Transverse colon (tissue), 4 donors: ENCODE measurements around the gene SFXN1. TPM values are rescaled to one million over a fixed set of nuclear protein-coding genes. Genes with fewer than 3 reads are reported as not detected.

ENCODE experiments used
- DNase-seq: peaks from one replicate; pipeline ENCODE4 v3.0.0-alpha.2; 2019
- H3K27ac ChIP-seq, 4 donors: fragments of 200-600 bp; sonication (generic); 2 replicates each; pipeline ENCODE4 v1.5.1; 2016 to 2018; ENCODE audit warnings: inconsistent platforms in 4 of 4
- H3K27me3 ChIP-seq: fragments of 200-600 bp; sonication (generic); 2 replicates; pipeline ENCODE4 v1.5.1; 2017; ENCODE audit warnings: inconsistent platforms
- H3K36me3 ChIP-seq, 4 donors: fragments of 200-600 bp; sonication (generic); 2 replicates each; pipeline ENCODE4 v1.5.1; 2017 to 2019; ENCODE audit warnings: inconsistent platforms in 4 of 4
- H3K4me1 ChIP-seq, 4 donors: fragments of 200-600 bp; sonication (generic); 2 replicates each; pipeline ENCODE4 v1.5.1; 2017 to 2020; ENCODE audit warnings: inconsistent platforms in 4 of 4
- H3K4me3 ChIP-seq, 4 donors: fragments of 200-600 bp; sonication (generic); 1 replicate in 1 of 4; 2 replicates in 3 of 4; pipeline versions ENCODE4 v1.5.1 to v1.6.1; 2017 to 2019; ENCODE audit warnings: inconsistent platforms in 4 of 4
- H3K9me3 ChIP-seq, 2 donors: fragments of 200-600 bp; sonication (generic); 2 replicates each; pipeline ENCODE4 v1.5.1; 2017 to 2019; ENCODE audit warnings: inconsistent platforms in 2 of 2
- EP300 ChIP-seq: sonication (generic); formaldehyde crosslinking; IDR thresholded peaks from one replicate; pipeline ENCODE4 v1.6.1; 2017; ENCODE audit warnings: antibody characterized with exemption, low read depth
- POLR2A ChIP-seq: fragments of 450-650 bp; IDR thresholded peaks from one replicate; pipeline ENCODE4 v1.6.1; 2016; ENCODE audit warnings: antibody characterized with exemption, mild to moderate bottlenecking, moderate library complexity
- POLR2AphosphoS5 ChIP-seq, 3 donors: sonication (generic); formaldehyde crosslinking; IDR thresholded peaks; one replicate each; pipeline ENCODE4 v1.6.1; 2016; ENCODE audit warnings: antibody characterized with exemption in 3 of 3
- WGBS, 2 donors: methylation state at CpG; one replicate each; pipeline ENCODE4 v1.1.5; 2018; ENCODE audit warnings: low coverage in 1 of 2; 5-methylcytosine and 5-hydroxymethylcytosine counted together
- in situ Hi-C, 4 donors: fragments of 200-750 bp; cut with MboI; loops; one replicate each; pipeline versions ENCODE4 v1.15.0 to v1.15.1; 2017; ENCODE audit warnings: low sequenced_read_pairs in 3 of 4, low pct_ligation_motif_present in 1 of 4, low pct_unique_long_range_greater_than_20kb in 1 of 4
- intact Hi-C: fragments of 100-400 bp; cut with DNase I; formaldehyde crosslinking; loops from one replicate; pipeline ENCODE4 v1.15.1; 2023; ENCODE audit warnings: low total_unique reads
- total RNA-seq, 4 donors: library from RNA; depleted of rRNA; stranded (reverse); fragments of >200 nt; gene quantifications; one replicate each; pipeline ENCODE4 v1.1.0, GENCODE V29; 2016
- TF ChIP-seq, protein P1 (sequence below), 5 experiments: fragments of 200-600 bp in 3 of 5; fragments of 450-650 bp in 2 of 5; sonication (generic) in 3 of 5; IDR thresholded peaks; 1 replicate in 2 of 5; 2 replicates in 3 of 5; pipeline ENCODE4 v1.5.1; 2016 to 2017; ENCODE audit warnings: antibody characterized with exemption in 5 of 5, inconsistent platforms in 3 of 5, mild to moderate bottlenecking in 2 of 5, moderate library complexity in 1 of 5

The SFXN1 gene
- total RNA-seq, 4 donors from 2014 or later: 15.7 to 192 (median 93.4) TPM

- DNase-seq: no peak
- no peak overlapping the region for H3K4me3 ChIP-seq
- TF ChIP-seq POLR2AphosphoS5 (IDR thresholded peaks at IDR 0.05) (no peak), EP300 (no peak), POLR2A (no peak)
- TF ChIP-seq, protein P1, sequence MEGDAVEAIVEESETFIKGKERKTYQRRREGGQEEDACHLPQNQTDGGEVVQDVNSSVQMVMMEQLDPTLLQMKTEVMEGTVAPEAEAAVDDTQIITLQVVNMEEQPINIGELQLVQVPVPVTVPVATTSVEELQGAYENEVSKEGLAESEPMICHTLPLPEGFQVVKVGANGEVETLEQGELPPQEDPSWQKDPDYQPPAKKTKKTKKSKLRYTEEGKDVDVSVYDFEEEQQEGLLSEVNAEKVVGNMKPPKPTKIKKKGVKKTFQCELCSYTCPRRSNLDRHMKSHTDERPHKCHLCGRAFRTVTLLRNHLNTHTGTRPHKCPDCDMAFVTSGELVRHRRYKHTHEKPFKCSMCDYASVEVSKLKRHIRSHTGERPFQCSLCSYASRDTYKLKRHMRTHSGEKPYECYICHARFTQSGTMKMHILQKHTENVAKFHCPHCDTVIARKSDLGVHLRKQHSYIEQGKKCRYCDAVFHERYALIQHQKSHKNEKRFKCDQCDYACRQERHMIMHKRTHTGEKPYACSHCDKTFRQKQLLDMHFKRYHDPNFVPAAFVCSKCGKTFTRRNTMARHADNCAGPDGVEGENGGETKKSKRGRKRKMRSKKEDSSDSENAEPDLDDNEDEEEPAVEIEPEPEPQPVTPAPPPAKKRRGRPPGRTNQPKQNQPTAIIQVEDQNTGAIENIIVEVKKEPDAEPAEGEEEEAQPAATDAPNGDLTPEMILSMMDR (IDR thresholded peaks at IDR 0.05): no peak
- peaks cover 24% of the 10 kb centered on the region for H3K27me3 ChIP-seq
- WGBS, 2 donors: 64 to 67% methylated on average over 4 of the region's 4 CpGs
- H3K9me3 ChIP-seq: no peaks in the 10 kb centered on the region
- no peaks in the 10 kb centered on the region for H3K36me3 ChIP-seq
- H3K27ac ChIP-seq: no peak overlapping the region
- intact Hi-C loops (no loop called here), in situ Hi-C loops (no loop called here)
- H3K4me1 ChIP-seq: no peaks in the 10 kb centered on the region
Observed at GRCh38 chr5:175551266-175551665, 72.9 kb downstream of the SFXN1 start.

DNA sequence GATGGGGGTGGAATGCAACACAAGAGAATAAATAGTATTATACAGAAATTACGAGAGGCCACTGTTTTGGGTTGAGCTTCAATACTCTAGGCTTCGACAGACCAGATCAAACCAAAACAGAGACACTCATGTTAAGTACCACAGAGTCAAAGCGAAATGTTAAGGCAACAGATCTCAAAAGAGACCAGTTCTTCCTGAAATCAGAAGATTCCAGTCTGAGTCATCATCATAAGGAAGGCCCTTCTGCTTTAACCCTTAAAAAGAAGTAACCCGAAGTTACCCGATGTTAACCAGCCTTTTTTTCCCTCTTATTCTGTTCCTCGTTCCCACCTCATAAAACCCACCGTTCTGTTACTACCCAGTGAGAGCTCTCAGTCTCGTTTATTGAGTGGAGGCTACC lies 75.9 kb downstream of the SFXN1 start:
- intact Hi-C loops (no loop called here), in situ Hi-C loops (no loop called here)
- no peak for DNase-seq
- H3K4me3 ChIP-seq: no peak overlapping the region
- H3K27me3 ChIP-seq: peaks cover 5% of the 10 kb centered on the region
- no peak for TF ChIP-seq POLR2AphosphoS5 (IDR thresholded peaks at IDR 0.05)
- no peak for TF ChIP-seq POLR2A
- TF ChIP-seq, protein P1 (IDR thresholded peaks at IDR 0.05): no peak
- no peak for TF ChIP-seq EP300
- H3K36me3 ChIP-seq: no peaks in the 10 kb centered on the region
- no peak overlapping the region for H3K27ac ChIP-seq
- no peaks in the 10 kb centered on the region for H3K9me3 ChIP-seq
- WGBS, 2 donors: 80 to 81% methylated on average over 8 of the region's 8 CpGs
- H3K4me1 ChIP-seq: no peaks in the 10 kb centered on the region

DNA sequence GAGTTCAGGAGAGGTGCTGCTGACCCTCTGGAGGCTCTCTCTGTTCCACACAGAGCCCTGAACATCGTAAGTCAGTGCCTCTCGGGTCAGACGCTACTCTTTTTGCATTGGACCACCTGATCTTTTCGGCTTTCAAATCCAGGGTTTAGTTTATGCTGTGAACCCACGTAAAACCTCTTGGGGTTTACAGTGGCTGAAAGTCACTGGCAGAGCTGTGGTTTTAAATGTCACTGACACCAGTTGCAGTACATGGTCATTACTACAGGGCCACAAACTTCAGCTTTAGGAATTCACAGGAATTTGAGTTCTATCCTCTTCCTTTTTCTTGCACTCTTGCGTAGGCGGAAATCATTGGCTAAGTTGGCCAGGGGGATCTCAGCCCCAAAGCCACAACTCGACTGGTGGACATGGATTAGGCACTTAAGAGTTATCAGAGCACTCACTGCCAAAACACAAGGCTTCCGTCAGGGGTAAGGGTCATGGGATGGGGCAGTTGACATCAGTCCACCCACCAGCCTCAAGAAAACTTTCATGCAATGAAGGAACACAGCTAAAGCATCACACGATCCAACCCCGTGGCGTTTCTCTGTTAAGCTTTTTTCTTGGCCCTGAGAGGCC lies 76.9 kb downstream of the SFXN1 start:
- no peak overlapping the region for H3K4me3 ChIP-seq
- 78 to 90% methylated on average over 5 to 12 of the region's 12 CpGs for WGBS, 2 donors
- H3K27me3 ChIP-seq: peaks cover 5% of the 10 kb centered on the region
- intact Hi-C loops (no loop called here), in situ Hi-C loops (no loop called here)
- no peak for TF ChIP-seq POLR2AphosphoS5 (IDR thresholded peaks at IDR 0.05)
- TF ChIP-seq, protein P1 (IDR thresholded peaks at IDR 0.05): no peak
- no peak for TF ChIP-seq POLR2A
- TF ChIP-seq EP300: no peak
- no peak overlapping the region for H3K27ac ChIP-seq
- no peak for DNase-seq
- H3K36me3 ChIP-seq: no peaks in the 10 kb centered on the region
- H3K9me3 ChIP-seq: no peaks in the 10 kb centered on the region
- H3K4me1 ChIP-seq: no peaks in the 10 kb centered on the region

DNA sequence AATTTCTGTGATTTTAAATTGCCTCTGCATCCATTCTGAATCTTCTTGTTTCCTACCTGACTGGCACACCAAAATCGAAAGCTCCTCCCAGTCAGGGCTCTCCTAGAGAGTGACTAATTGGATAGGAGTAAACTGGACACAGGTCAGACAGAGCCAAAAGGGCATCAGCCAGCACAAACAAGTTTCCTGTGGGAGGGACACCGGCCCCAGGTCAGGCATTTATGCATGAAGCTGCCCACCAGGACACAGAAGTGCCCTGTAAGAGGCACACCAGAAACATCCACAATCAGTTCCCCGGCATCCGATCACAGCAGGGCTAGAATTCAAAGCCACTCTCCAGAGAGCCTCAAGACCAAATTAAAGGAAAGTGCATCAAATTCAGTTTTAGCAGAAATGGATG lies 78.4 kb downstream of the SFXN1 start:
- peaks cover 12% of the 10 kb centered on the region for H3K27me3 ChIP-seq
- in situ Hi-C loops (no loop called here), intact Hi-C loops (no loop called here)
- no peak overlapping the region for H3K27ac ChIP-seq
- no peak overlapping the region for H3K4me3 ChIP-seq
- H3K4me1 ChIP-seq: no peaks in the 10 kb centered on the region
- TF ChIP-seq, protein P1 (IDR thresholded peaks at IDR 0.05): no peak
- no peak for TF ChIP-seq POLR2A
- TF ChIP-seq EP300: no peak
- H3K9me3 ChIP-seq: no peaks in the 10 kb centered on the region
- WGBS, 2 donors: 57 to 63% methylated on average over 1 to 4 of the region's 4 CpGs
- H3K36me3 ChIP-seq: no peaks in the 10 kb centered on the region
- no peak for DNase-seq
